Activated CD4-positive, alpha-beta T cell treated with anti-CD3 and anti-CD28 coated beads for 36 hours (primary cell): ENCODE data around the gene DVL1. TPM values are rescaled to one million over a fixed set of nuclear protein-coding genes. Genes with fewer than 3 reads are reported as not detected.

Source experiments
- ATAC-seq: fragments of 200-7000 bp; cut with Tn5 transposase; one replicate; pipeline ENCODE4 v1.10.0; 2021; ENCODE audit warnings: mild to moderate bottlenecking, moderate library complexity
- CTCF ChIA-PET: fragments of 350-600 bp; sonication (Branson Sonifier 250); formaldehyde crosslinking; loops from one replicate; lab custom pipeline; 2021; ENCODE audit warnings: antibody characterized with exemption; lab: Charles Lee
- POLR2A ChIA-PET: fragments of 350-600 bp; sonication (Branson Sonifier 250); formaldehyde crosslinking; loops from one replicate; lab custom pipeline; 2021; ENCODE audit warnings: antibody characterized with exemption, inconsistent platforms; lab: Charles Lee
- DNase-seq: peaks from one replicate; pipeline ENCODE4 v3.0.0-alpha.2; 2020
- H3K27ac Mint-ChIP-seq: one replicate; pipeline ENCODE4 v1.8.0; 2021; ENCODE audit warnings: mixed read lengths
- H3K27me3 Mint-ChIP-seq: one replicate; pipeline ENCODE4 v1.8.0; 2021; ENCODE audit warnings: mixed read lengths
- H3K36me3 Mint-ChIP-seq: one replicate; pipeline ENCODE4 v1.8.0; 2021; ENCODE audit warnings: low read depth, mixed read lengths
- H3K4me1 Mint-ChIP-seq: one replicate; pipeline ENCODE4 v1.8.0; 2021; ENCODE audit warnings: mixed read lengths
- H3K4me3 Mint-ChIP-seq: one replicate; pipeline ENCODE4 v1.8.0; 2021; ENCODE audit warnings: mild to moderate bottlenecking, moderate library complexity, mixed read lengths
- H3K9me3 Mint-ChIP-seq: one replicate; pipeline ENCODE4 v1.8.0; 2021; ENCODE audit warnings: low read depth, mixed read lengths
- intact Hi-C, 2 experiments: fragments of 100-400 bp; cut with DNase I in 1 of 2; cut with micrococcal nuclease in 1 of 2; formaldehyde crosslinking; loops; one replicate each; pipeline versions ENCODE4 v1.14.2 to v1.15.1; 2022 to 2024; cut with DNase I, micrococcal nuclease
- total RNA-seq, 2 experiments: library from RNA; stranded (reverse); gene quantifications; one replicate each; pipeline ENCODE4 v1.2.3, GENCODE V29; 2021

The DVL1 gene
- total RNA-seq, 2 experiments from 2014 or later, result 35.3 to 35.5 TPM

GRCh38 chr1:1361982-1362423 is 12.8 kb upstream of the DVL1 start:
- peaks cover 10% of the 10 kb centered on the region for H3K4me1 Mint-ChIP-seq

GRCh38 chr1:1361233-1361981 is 12.2 kb upstream of the DVL1 start:
- Mint-ChIP-seq H3K9me3 (no peaks in the 10 kb centered on the region), H3K27ac (no peak overlapping the region), H3K4me3 (no peak overlapping the region), H3K27me3 (peaks cover 7% of the 10 kb centered on the region), H3K36me3 (no peaks in the 10 kb centered on the region), H3K4me1 (peaks cover 10% of the 10 kb centered on the region)
- DNase-seq (no peak), ATAC-seq (no peak)
- POLR2A ChIA-PET, result no interaction called here
- intact Hi-C loops, result no loop called here
- CTCF ChIA-PET, result no interaction called here

More at GRCh38 chr1:1361982-1362423, 12.8 kb upstream of the DVL1 start:
- H3K9me3 Mint-ChIP-seq, result no peaks in the 10 kb centered on the region
- intact Hi-C loops, result no loop called here
- no peak overlapping the region for H3K4me3 Mint-ChIP-seq
- no peaks in the 10 kb centered on the region for H3K36me3 Mint-ChIP-seq
- H3K27ac Mint-ChIP-seq, result no peak overlapping the region
- ATAC-seq (no peak), DNase-seq (no peak)
- peaks cover 7% of the 10 kb centered on the region for H3K27me3 Mint-ChIP-seq
- ChIA-PET CTCF (interaction anchor here (2.4 kb wide), 1 partner anchor 10 kb away, joined by 11 read pairs; no protein-coding TSS in a partner anchor), POLR2A (no interaction called here)

- no peak for ATAC-seq
- CTCF ChIA-PET, result no interaction called here
These were observed 11.4 kb upstream of the DVL1 start for GRCh38 chr1:1360506-1361169.

GRCh38 chr1:1359664-1360468 is 10.6 kb upstream of the DVL1 start:
- ATAC-seq (no peak), DNase-seq (no peak)
- ChIA-PET POLR2A (no interaction called here), CTCF (no interaction called here)
- no peak overlapping the region for H3K27ac Mint-ChIP-seq
- peaks cover 7% of the 10 kb centered on the region for H3K27me3 Mint-ChIP-seq
- no peaks in the 10 kb centered on the region for H3K9me3 Mint-ChIP-seq
- intact Hi-C loops, result no loop called here
- peaks cover 10% of the 10 kb centered on the region for H3K4me1 Mint-ChIP-seq
- H3K36me3 Mint-ChIP-seq, result no peaks in the 10 kb centered on the region
- no peak overlapping the region for H3K4me3 Mint-ChIP-seq

More at GRCh38 chr1:1360506-1361169, 11.4 kb upstream of the DVL1 start:
- intact Hi-C loops, result no loop called here
- Mint-ChIP-seq H3K27me3 (peaks cover 7% of the 10 kb centered on the region), H3K27ac (no peak overlapping the region), H3K36me3 (no peaks in the 10 kb centered on the region), H3K4me3 (no peak overlapping the region), H3K9me3 (no peaks in the 10 kb centered on the region), H3K4me1 (peaks cover 10% of the 10 kb centered on the region)
- DNase-seq, result no peak
- POLR2A ChIA-PET, result no interaction called here

- CTCF ChIA-PET, result interaction anchor here (0.6 kb wide), 1 partner anchor 16 kb away, joined by 3 read pairs; the partner anchor contains the start of gene AURKAIP1
These were observed 10.1 kb upstream of the DVL1 start for GRCh38 chr1:1359308-1359663.

GRCh38 chr1:1358433-1359271 is 9.4 kb upstream of the DVL1 start, which contains the start of gene MXRA8:
Gene MXRA8 (minus strand): TSS chr1:1358555. CDS start chr1:1358504, 51 bp downstream.
- H3K27ac Mint-ChIP-seq, result no peak within 1 kb of the TSS
- peaks cover 10% of the 10 kb centered on the region for H3K27me3 Mint-ChIP-seq
- CTCF ChIA-PET, result interaction anchor here (0.6 kb wide), 1 partner anchor 17 kb away, joined by 3 read pairs; the partner anchor contains the start of gene AURKAIP1
- DNase-seq (peak; percentile 59), ATAC-seq (peak; percentile 48)
- POLR2A ChIA-PET, result interaction anchor here (0.5 kb wide), 1 partner anchor 38 kb away, joined by 3 read pairs; no protein-coding TSS in a partner anchor
- no peaks in the 10 kb centered on the region for H3K36me3 Mint-ChIP-seq
- H3K4me3 Mint-ChIP-seq, result no peak within 1 kb of the TSS
- intact Hi-C loops, result no loop called here
- no peaks in the 10 kb centered on the region for H3K9me3 Mint-ChIP-seq
- peaks cover 12% of the 10 kb centered on the region for H3K4me1 Mint-ChIP-seq

More at GRCh38 chr1:1359308-1359663, 10.1 kb upstream of the DVL1 start:
- H3K27ac Mint-ChIP-seq, result no peak overlapping the region
- DNase-seq (no peak), ATAC-seq (no peak)
- no peak overlapping the region for H3K4me3 Mint-ChIP-seq
- H3K4me1 Mint-ChIP-seq, result peaks cover 10% of the 10 kb centered on the region
- intact Hi-C loops, result no loop called here
- POLR2A ChIA-PET, result interaction anchor here (0.5 kb wide), 1 partner anchor 37 kb away, joined by 3 read pairs; no protein-coding TSS in a partner anchor
- H3K9me3 Mint-ChIP-seq, result no peaks in the 10 kb centered on the region
- no peaks in the 10 kb centered on the region for H3K36me3 Mint-ChIP-seq
- H3K27me3 Mint-ChIP-seq, result peaks cover 8% of the 10 kb centered on the region

- no peak for DNase-seq
- no peaks in the 10 kb centered on the region for H3K9me3 Mint-ChIP-seq
- no peak overlapping the region for H3K27ac Mint-ChIP-seq
- no peak for ATAC-seq
- peaks cover 10% of the 10 kb centered on the region for H3K27me3 Mint-ChIP-seq
- H3K4me3 Mint-ChIP-seq, result no peak overlapping the region
- ChIA-PET CTCF (interaction anchor here (0.6 kb wide), 1 partner anchor 431 kb away, joined by 4 read pairs; no protein-coding TSS in a partner anchor), POLR2A (no interaction called here)
- H3K36me3 Mint-ChIP-seq, result no peaks in the 10 kb centered on the region
- peaks cover 12% of the 10 kb centered on the region for H3K4me1 Mint-ChIP-seq
- intact Hi-C loops, result no loop called here
These were observed 8.7 kb upstream of the DVL1 start for GRCh38 chr1:1357871-1358432.

GRCh38 chr1:1356796-1357401 is 7.7 kb upstream of the DVL1 start:
- POLR2A ChIA-PET, result interaction anchor here (0.6 kb wide), 1 partner anchor 42 kb away, joined by 3 read pairs; the partner anchor contains the start of gene CCNL2
- no peak overlapping the region for H3K27ac Mint-ChIP-seq
- no peak overlapping the region for H3K4me3 Mint-ChIP-seq
- H3K9me3 Mint-ChIP-seq, result no peaks in the 10 kb centered on the region
- intact Hi-C loops, result no loop called here
- DNase-seq (no peak), ATAC-seq (no peak)
- CTCF ChIA-PET, result no interaction called here
- H3K36me3 Mint-ChIP-seq, result no peaks in the 10 kb centered on the region
- peaks cover 18% of the 10 kb centered on the region for H3K27me3 Mint-ChIP-seq
- peaks cover 15% of the 10 kb centered on the region for H3K4me1 Mint-ChIP-seq

GRCh38 chr1:1356166-1356795 is 7.1 kb upstream of the DVL1 start:
- Mint-ChIP-seq H3K36me3 (no peaks in the 10 kb centered on the region), H3K4me3 (no peak overlapping the region), H3K4me1 (peaks cover 15% of the 10 kb centered on the region), H3K9me3 (no peaks in the 10 kb centered on the region), H3K27me3 (peaks cover 18% of the 10 kb centered on the region), H3K27ac (no peak overlapping the region)
- DNase-seq, result no peak
- intact Hi-C loops, result no loop called here
- no peak for ATAC-seq
- ChIA-PET CTCF (no interaction called here), POLR2A (no interaction called here)

- ATAC-seq, result peak; percentile 11
- CTCF ChIA-PET, result no interaction called here
These were observed 6.2 kb upstream of the DVL1 start for GRCh38 chr1:1355416-1355815.

More at GRCh38 chr1:1355416-1355815, 6.2 kb upstream of the DVL1 start:
- H3K4me1 Mint-ChIP-seq, result peaks cover 15% of the 10 kb centered on the region
- intact Hi-C loops, result no loop called here
- no peaks in the 10 kb centered on the region for H3K36me3 Mint-ChIP-seq
- no peak overlapping the region for H3K27ac Mint-ChIP-seq
- peak; percentile 46 for DNase-seq
- POLR2A ChIA-PET, result no interaction called here
- peaks cover 14% of the 10 kb centered on the region for H3K27me3 Mint-ChIP-seq
- H3K4me3 Mint-ChIP-seq, result no peak overlapping the region
- H3K9me3 Mint-ChIP-seq, result no peaks in the 10 kb centered on the region
